ENCODE data around the gene IQSEC1.

GRCh38 chr3:13003608-13004007, 69.6 kb downstream of the IQSEC1 start:
- TF ChIP-seq, protein P1, sequence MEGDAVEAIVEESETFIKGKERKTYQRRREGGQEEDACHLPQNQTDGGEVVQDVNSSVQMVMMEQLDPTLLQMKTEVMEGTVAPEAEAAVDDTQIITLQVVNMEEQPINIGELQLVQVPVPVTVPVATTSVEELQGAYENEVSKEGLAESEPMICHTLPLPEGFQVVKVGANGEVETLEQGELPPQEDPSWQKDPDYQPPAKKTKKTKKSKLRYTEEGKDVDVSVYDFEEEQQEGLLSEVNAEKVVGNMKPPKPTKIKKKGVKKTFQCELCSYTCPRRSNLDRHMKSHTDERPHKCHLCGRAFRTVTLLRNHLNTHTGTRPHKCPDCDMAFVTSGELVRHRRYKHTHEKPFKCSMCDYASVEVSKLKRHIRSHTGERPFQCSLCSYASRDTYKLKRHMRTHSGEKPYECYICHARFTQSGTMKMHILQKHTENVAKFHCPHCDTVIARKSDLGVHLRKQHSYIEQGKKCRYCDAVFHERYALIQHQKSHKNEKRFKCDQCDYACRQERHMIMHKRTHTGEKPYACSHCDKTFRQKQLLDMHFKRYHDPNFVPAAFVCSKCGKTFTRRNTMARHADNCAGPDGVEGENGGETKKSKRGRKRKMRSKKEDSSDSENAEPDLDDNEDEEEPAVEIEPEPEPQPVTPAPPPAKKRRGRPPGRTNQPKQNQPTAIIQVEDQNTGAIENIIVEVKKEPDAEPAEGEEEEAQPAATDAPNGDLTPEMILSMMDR (IDR thresholded peaks at IDR 0.05), result no peak
- TF ChIP-seq POLR2A (IDR thresholded peaks at IDR 0.05) (no peak), EP300 (IDR thresholded peaks at IDR 0.05) (no peak), POLR2AphosphoS5 (IDR thresholded peaks at IDR 0.05) (no peak)

All from sigmoid colon (tissue), 4 donors.